Muscle layer of duodenum (tissue), 2 donors: Measurements from ENCODE around the gene AGPAT1.
"Not testable (repeated sequence)": the region's sequence is repeated elsewhere in the genome, so short reads cannot be mapped to it uniquely, and the experiment has no call there.

Experiments
- H3K27ac ChIP-seq: one replicate; pipeline ENCODE4 v1.7.0; 2013; ENCODE audit warnings: mild to moderate bottlenecking, low read length
- H3K27me3 ChIP-seq: one replicate; pipeline ENCODE4 v1.7.0; 2013; ENCODE audit warnings: low read depth, mild to moderate bottlenecking, control low read depth, low read length
- H3K36me3 ChIP-seq, 2 donors: one replicate each; pipeline ENCODE4 v1.7.0; 2013; ENCODE audit warnings: low read length in 2 of 2, control low read depth in 1 of 2, mild to moderate bottlenecking in 1 of 2; ENCODE audit not compliant: insufficient read depth in 2 of 2, control insufficient read depth in 1 of 2
- H3K4me1 ChIP-seq, 2 donors: one replicate each; pipeline ENCODE4 v1.7.0; 2013; ENCODE audit warnings: low read length in 2 of 2, mild to moderate bottlenecking in 2 of 2, control low read depth in 1 of 2, moderate library complexity in 1 of 2; ENCODE audit not compliant: insufficient read depth in 2 of 2, control insufficient read depth in 1 of 2
- H3K4me3 ChIP-seq, 2 donors: one replicate each; pipeline ENCODE4 v1.7.0; 2013; ENCODE audit warnings: low read length in 2 of 2, low read depth in 1 of 2, mild to moderate bottlenecking in 1 of 2
- H3K9me3 ChIP-seq, 2 donors: one replicate each; pipeline ENCODE4 v1.7.0; 2013; ENCODE audit warnings: low read length in 2 of 2, control low read depth in 1 of 2, mild to moderate bottlenecking in 1 of 2; ENCODE audit not compliant: control insufficient read depth in 1 of 2
- donor health status: healthy.

Gene AGPAT1

DNA sequence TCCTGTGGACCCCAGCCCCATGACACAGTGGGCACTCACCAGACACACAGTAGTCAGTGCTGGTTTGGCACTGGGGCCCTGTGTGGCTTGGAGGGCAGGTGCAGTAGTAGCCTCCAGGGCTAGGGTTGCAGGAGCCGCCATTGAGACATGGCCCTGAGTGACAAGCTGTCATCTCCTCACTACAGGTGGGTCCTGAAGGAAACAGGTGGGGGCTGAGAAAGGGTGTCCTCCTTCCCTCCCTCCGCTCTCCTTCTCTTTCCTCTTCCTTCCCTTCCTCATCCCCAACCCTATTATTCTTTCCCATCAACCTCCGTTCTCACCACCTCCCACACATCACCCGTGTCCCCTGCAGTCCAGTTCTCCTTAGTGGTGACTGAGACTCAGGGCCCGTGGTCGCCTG, 37.8 kb upstream of the AGPAT1 start:
- Histone ChIP-seq H3K4me1 (no peaks in the 10 kb centered on the region), H3K36me3 (no peaks in the 10 kb centered on the region), H3K27ac (no peak overlapping the region), H3K4me3 (no peak overlapping the region), H3K27me3 (no peaks in the 10 kb centered on the region), H3K9me3 (no peaks in the 10 kb centered on the region)

DNA sequence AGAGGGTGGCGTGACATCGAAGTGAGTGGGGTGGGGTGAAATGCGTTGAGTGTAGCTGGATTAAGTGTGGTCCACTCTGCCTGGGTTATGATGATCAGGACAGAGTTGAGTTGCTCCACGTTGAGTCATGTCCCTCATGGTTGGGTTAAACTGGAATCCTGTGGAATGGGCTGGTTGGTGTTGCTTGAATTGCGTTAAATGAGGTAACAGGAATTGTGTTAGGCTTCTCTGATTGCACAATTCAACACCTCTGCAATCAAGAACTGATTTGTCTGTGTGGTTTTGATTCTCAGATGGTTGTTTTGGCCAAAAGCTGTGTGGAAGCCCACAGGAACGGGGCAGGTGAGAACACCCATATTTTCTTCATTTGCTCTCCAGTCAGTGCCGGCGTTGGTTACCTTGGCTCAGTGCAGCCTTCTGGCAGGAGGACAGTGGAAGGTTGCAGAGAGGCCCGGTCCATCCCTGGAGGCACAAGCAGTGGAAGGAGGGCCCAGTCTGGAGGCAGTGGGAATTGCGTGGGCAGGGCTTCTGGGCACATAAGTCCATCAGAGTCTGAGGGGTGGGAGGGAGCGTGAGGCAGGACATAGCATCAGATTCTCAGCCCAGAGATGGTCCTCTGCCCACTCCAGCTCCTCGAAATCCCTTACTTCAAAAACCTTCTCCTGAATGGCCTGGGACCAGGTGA, 36.3 kb upstream of the AGPAT1 start:
- Histone ChIP-seq H3K36me3 (no peaks in the 10 kb centered on the region), H3K4me1 (no peaks in the 10 kb centered on the region), H3K27me3 (no peaks in the 10 kb centered on the region), H3K27ac (no peak overlapping the region), H3K4me3 (no peak overlapping the region), H3K9me3 (no peaks in the 10 kb centered on the region)

DNA sequence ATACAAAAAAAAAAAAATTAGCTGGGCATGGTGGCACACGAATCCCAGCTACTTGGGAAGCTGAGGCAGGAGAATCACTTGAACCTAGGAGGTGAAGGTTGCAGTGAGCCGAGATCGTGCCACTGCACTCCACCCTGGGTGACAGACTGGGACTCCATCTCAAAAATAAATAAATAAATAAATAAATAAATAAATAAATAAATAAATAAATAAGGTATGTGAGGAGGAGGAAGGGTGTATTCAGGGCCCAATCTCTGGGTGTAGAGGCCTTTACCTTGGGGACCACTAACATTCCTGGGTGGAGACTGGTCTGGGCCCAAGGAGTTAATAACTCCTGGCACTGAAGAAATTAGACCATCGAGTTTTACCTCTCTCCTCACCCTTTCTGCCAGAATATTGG, 35.5 kb upstream of the AGPAT1 start:
- not testable (repeated sequence) for H3K27me3 ChIP-seq, H3K4me1 ChIP-seq, H3K27ac ChIP-seq, H3K36me3 ChIP-seq, H3K9me3 ChIP-seq, H3K4me3 ChIP-seq

DNA sequence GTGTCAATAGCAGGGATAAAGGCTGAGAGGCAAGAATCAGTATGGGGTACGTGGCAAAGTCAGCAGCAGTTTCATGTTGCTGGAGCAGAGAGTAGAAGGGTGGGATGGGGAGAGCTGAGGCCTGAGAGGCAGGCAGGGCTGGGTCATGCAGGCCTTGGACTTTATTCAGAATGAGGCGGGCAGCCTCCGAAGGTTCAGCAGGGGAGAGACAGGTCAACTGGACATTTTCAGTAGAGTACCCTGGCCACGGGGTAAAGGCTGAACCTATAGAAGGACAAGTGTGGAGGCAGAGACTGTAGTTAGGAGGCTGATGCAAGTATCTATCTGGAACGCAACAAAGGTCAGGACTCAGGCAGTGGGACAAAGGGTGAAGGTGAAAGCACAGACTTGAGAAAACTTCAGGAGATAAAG, 34.3 kb upstream of the AGPAT1 start:
- H3K27me3 ChIP-seq = no peaks in the 10 kb centered on the region
- H3K4me3 ChIP-seq = no peak overlapping the region
- no peak overlapping the region for H3K27ac ChIP-seq
- H3K4me1 ChIP-seq = no peaks in the 10 kb centered on the region
- H3K9me3 ChIP-seq = no peaks in the 10 kb centered on the region
- no peaks in the 10 kb centered on the region for H3K36me3 ChIP-seq

DNA sequence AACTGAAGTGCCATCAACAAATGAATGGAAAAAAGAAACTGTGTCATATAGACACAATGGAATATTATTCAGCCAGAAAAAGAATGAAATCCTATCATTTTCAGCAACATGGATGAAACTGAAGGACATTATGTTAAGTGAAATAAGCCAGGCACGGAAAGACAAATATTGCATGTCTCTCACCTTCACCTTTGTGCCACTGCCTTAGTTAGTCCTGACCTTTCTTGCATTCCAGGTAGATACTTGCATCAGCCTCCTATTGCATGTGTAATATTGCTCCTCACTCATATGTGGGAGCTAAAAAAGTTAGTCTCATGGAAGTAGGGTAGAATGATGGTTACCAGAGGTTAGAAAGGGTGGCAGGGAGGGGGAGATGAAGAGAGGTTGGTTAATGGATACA, 33.1 kb upstream of the AGPAT1 start:
- Histone ChIP-seq H3K36me3 (no peaks in the 10 kb centered on the region), H3K4me1 (no peaks in the 10 kb centered on the region), H3K27ac (no peak overlapping the region), H3K9me3 (no peaks in the 10 kb centered on the region), H3K27me3 (no peaks in the 10 kb centered on the region), H3K4me3 (no peak overlapping the region)

DNA sequence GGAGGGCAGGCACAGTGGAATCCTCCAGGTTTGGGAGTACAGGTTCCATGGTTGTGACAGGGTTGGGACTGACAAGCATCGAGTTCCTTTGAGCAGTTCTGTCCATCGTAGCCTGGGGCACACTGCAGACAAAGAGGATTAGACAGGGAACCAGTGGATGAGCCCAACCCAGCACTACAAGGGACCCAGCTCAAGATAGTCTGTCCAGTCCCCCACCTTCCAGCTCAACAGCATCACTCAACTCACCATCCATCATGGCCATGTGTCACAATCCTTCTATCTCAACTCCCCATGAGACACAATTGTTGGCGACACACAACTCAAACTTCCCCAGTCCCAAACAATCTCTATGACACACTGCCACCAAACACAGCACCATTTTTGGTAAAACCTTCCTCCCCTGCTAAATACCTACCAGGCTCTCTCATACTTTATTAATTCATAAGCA, 28.4 kb upstream of the AGPAT1 start:
- H3K4me1 ChIP-seq = no peaks in the 10 kb centered on the region
- H3K9me3 ChIP-seq = no peaks in the 10 kb centered on the region
- no peaks in the 10 kb centered on the region for H3K36me3 ChIP-seq
- H3K27ac ChIP-seq = no peak overlapping the region
- H3K4me3 ChIP-seq = no peak overlapping the region
- H3K27me3 ChIP-seq = no peaks in the 10 kb centered on the region

DNA sequence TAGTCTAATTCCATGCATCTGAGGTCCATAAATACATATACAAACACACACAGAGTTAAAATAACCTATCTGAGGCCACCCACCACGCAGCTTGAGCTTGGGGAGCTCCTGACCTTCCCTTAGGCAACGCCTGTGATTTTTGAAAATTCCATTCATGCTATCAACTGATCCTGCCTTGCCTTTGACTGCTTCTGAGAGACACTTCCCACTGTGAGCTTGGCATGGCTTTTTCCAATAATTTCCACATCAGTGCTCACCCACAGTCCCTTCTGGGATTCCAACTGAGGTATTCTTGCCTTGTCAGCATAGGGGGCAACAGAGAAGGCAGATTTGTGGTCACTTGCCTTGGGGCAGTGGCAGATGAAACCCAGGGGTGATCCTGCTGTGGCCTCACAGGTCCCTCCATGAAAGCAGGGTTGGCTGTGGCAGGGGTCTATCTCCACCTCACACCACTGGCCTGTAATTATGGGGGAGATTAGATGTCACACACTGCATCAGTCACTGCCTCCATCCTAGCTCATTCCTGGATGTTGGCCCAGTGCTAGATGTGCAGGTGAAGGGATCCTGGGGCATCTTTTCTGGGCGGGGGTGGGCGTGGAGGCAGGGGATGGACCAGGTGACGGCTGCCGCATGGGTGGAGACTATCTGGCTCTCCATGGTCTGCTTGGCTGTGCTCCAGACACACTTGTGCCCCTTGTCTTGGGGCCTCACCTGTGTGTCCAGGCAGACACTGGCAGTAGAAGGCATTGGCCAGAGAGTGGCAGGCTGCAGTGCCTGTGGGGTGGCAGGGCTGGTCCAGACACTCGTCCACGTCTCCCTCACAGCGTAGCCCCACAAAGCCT, 27.8 kb upstream of the AGPAT1 start:
- no peaks in the 10 kb centered on the region for H3K36me3 ChIP-seq
- H3K27me3 ChIP-seq = no peaks in the 10 kb centered on the region
- H3K9me3 ChIP-seq = no peaks in the 10 kb centered on the region
- no peak overlapping the region for H3K4me3 ChIP-seq
- no peak overlapping the region for H3K27ac ChIP-seq
- H3K4me1 ChIP-seq = no peaks in the 10 kb centered on the region

DNA sequence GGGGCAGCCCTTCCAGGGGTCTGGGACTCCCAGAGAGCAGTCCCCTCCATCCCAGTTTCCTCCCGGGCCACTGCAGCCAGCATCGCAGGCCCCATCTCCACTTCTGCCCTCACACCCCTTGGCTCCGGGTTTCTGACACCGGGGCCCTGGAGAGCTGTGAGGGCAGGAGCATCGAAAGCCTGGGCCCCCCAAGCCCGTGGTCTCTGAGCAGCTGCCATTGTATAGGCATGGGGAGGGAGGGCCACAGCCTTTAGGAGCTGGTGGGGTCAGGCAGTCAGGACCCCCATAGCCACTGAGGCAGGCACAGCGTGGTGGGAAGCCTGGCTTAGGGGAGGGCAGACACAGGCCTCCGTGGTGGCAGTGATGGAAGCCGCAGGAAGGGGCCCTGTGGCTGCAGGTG, 26.3 kb upstream of the AGPAT1 start:
- Histone ChIP-seq H3K9me3 (no peaks in the 10 kb centered on the region), H3K4me3 (no peak overlapping the region), H3K27ac (no peak overlapping the region), H3K4me1 (peaks cover 0 to 2% of the 10 kb centered on the region in 2 donors), H3K36me3 (no peaks in the 10 kb centered on the region), H3K27me3 (no peaks in the 10 kb centered on the region)

DNA sequence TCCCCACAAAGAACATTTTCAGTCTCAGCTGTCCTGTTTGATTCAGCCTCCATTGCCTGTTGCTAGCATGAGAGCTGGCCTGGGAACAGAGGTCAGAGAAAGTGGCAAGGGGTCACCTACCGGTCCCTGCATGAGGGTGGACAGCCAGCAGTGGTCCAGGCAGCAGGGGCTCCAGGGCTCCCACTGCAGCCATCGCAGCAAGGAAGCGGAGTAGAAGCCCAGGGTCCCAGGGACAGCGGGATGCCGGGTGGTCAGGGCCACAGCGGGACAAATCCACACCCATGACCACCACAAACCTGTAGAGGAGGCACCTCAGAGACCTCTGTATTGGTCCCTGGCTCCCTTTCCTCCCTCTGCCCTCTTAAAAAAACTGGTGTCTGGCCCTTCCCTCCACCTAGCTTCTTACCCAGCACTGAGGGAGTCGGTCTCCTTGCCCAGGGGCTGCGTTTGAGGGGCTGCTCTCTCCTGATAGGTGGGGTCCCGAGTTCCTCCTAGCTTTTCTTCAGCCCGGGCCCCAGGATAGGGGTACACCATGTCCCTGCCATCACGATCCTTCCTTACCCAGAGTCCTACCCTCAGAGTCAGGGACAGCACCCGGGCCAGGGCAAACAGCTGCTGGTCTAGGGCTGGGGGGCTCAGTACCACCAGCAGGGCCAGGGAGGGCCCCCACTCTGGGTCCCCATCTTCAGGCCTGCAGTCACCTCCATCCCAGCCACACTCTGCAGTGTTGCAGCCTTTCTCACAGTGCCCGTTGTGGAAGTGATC, 25.0 kb upstream of the AGPAT1 start:
- H3K4me3 ChIP-seq = no peak overlapping the region
- peaks cover 0 to 6% of the 10 kb centered on the region in 2 donors for H3K4me1 ChIP-seq
- H3K27me3 ChIP-seq = no peaks in the 10 kb centered on the region
- H3K27ac ChIP-seq = no peak overlapping the region
- peaks cover 0 to 5% of the 10 kb centered on the region in 2 donors for H3K36me3 ChIP-seq
- H3K9me3 ChIP-seq = no peaks in the 10 kb centered on the region

DNA sequence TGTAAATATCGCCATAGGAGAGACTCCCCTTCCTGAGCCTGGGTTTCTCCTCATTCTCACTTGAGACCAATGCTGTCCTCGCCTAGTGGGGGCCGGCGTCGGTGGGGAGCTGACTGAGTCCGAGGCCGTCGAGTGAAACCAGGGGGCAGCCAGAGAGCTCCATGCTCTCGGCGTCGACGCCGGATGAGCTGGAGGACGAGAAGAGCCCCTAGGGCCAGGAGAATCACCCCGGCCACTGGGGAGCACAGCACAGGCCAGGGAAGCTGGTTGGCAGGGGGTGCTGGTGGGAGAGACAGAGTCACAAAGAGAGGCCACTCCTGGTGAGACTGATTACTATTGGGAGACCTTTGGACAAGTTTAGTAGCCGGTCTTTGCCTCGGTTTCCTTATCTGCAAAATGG, 23.0 kb upstream of the AGPAT1 start:
- peaks cover 11 to 12% of the 10 kb centered on the region in 2 donors for H3K4me1 ChIP-seq
- no peak overlapping the region for H3K27ac ChIP-seq
- no peaks in the 10 kb centered on the region for H3K9me3 ChIP-seq
- H3K27me3 ChIP-seq = no peaks in the 10 kb centered on the region
- H3K4me3 ChIP-seq = no peak overlapping the region
- peaks cover 0 to 6% of the 10 kb centered on the region in 2 donors for H3K36me3 ChIP-seq

DNA sequence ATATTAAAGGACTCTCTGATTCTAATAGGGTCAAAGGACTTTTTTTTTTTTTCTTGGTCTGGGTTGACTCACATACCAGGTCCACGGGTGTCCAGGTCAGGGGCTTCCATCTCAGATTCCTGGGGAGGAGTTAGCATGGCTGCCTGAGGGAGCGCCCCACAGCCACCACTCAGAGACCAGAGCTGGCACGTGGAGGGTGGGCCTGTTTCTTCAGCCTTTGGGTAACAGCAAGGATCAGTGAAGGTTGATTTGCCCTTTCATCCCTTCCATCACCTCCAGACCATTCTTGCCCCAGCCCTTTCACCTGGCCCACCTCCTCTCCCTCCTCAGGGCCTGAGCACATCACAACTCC, 22.4 kb upstream of the AGPAT1 start:
- no peaks in the 10 kb centered on the region for H3K9me3 ChIP-seq
- no peaks in the 10 kb centered on the region for H3K27me3 ChIP-seq
- H3K36me3 ChIP-seq = peaks cover 0 to 6% of the 10 kb centered on the region in 2 donors
- no peak overlapping the region for H3K27ac ChIP-seq
- peaks cover 11 to 12% of the 10 kb centered on the region in 2 donors for H3K4me1 ChIP-seq
- no peak overlapping the region for H3K4me3 ChIP-seq
